GM23248 (cell line): ENCODE data around the gene FOXL2.

Experiments used
- EZH2 ChIP-seq: fragments of 200-600 bp; sonication (generic); IDR thresholded peaks from 2 replicates; pipeline ENCODE4 v1.6.1; 2018; ENCODE audit warnings: antibody characterized with exemption, mild to moderate bottlenecking; ENCODE audit not compliant: insufficient read depth, poor library complexity, severe bottlenecking
- EZH2phosphoT487 ChIP-seq: fragments of 200-600 bp; sonication (generic); IDR thresholded peaks from 2 replicates; pipeline ENCODE4 v1.6.1; 2018; ENCODE audit warnings: antibody characterized with exemption, moderate library complexity, mild to moderate bottlenecking, low read depth; ENCODE audit not compliant: insufficient read depth

DNA sequence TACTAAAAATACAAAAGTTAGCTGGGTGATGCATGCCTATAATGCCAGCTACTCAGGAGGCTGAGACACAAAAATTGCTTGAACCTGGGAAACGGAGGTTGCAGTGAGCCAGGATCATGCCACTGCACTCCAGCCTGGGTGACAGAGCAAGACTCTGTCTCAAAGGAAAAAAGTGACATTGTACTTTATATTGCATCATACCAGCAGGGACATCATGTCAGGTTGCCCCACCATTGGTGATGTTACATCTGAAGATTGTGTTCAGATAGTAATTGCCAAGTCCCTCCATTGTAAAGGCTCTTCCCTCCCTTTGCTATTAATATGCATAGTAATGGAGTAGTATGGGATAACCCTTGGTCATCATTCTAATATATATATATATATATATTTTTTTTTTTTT, 44.8 kb downstream of the FOXL2 start:
- TF ChIP-seq EZH2 (no peak), EZH2phosphoT487 (no peak)
